ENCODE measurements around the gene GNA15.

The GNA15 gene

GRCh38 chr19:3208317-3209207 is 72.7 kb downstream of the GNA15 start:
- DNase-seq (ENCODE audit: low read depth in 2 of 2), result no peak

DNA sequence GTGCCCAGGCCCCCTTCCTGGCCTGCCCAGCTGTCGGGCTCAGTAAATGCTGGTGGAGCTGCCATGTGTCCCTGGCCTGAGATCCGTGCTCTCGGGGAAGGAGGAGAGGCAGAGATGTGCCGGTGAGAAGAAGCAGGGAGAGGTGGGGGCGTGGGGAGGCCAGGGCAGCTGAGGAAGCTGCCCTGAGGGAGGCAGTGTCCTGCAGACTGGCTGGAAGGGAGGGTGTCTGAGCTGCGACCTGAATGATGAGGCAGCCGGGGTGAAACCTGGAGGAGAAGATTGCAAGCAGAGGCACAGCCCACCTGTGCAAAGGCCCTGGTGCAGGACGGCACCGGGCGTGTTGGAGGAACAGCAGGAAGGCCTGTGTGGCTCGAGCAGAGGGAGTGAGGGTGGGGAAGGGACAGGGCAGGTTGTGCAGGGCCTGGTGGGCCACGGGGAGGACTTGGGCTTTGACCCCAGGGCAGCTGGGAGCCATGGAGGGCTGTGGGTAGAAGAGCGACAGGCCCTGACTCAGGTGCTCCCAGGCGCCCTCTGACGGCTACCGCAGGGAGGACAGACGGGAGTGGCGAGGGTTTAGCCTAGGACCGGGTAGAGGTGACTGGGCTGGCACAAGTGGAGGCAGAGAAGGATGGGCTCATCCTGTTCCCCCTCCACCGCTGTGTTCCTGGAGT is 74.6 kb downstream of the GNA15 start:
- DNase-seq (ENCODE audit: low read depth in 2 of 2), result peak; percentile 28 to 38

DNA sequence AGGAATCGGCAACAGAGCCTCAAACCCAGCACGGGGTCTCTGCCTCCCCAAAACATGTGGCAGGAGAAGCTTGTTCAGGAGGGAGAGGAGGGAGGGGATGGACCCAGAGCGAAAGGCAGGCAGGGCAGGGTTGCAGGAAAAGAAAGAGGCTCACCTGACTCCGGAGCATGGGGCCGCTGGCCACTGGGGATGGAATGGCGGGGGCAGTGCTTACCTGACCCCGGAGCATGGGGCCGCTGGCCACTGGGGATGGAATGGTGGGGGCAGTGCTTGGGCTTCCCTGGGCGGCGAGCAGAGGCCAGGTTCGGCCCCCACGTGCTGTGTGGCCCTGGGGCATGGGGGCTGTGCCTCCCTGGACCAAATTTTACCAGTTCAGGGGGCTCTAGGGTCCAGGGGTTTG is 75.4 kb downstream of the GNA15 start:
- no peak for DNase-seq (ENCODE audit: low read depth in 2 of 2)

DNA sequence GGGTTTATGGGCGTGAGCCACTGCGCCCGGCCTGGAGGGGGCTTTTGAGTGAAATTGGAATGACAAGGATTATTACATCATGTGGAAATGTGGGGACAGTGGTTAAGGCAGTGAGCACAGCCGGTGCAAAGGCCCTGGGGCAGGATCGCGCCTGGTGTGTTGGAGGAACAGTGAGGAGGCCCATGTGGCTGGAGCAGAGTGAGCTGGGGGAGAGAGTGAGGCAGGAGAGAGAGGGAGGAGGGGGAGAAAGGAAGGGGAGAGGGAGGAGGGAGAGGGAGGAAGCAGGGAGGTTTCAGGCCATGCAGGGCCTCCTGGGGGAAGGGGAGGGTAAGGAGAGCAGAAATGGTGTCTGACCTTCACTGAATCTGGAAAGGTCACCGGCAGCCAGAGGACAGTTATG is 77.3 kb downstream of the GNA15 start:
- no peak for DNase-seq (ENCODE audit: low read depth in 2 of 2)
